Activated CD4-positive, CD25-positive, alpha-beta regulatory T cell treated with anti-CD3 and anti-CD28 coated beads, Interleukin-2, amount 50 U/mL, for 72 hours (primary cell): Measurements from ENCODE around the gene ACRBP.
"Not testable (repeated sequence)": the region's sequence is repeated elsewhere in the genome, so short reads cannot be mapped to it uniquely, and the experiment has no call there.

Source experiments
- DNase-seq: peaks from one replicate; pipeline ENCODE4 v3.0.0; 2021

The ACRBP gene

DNA sequence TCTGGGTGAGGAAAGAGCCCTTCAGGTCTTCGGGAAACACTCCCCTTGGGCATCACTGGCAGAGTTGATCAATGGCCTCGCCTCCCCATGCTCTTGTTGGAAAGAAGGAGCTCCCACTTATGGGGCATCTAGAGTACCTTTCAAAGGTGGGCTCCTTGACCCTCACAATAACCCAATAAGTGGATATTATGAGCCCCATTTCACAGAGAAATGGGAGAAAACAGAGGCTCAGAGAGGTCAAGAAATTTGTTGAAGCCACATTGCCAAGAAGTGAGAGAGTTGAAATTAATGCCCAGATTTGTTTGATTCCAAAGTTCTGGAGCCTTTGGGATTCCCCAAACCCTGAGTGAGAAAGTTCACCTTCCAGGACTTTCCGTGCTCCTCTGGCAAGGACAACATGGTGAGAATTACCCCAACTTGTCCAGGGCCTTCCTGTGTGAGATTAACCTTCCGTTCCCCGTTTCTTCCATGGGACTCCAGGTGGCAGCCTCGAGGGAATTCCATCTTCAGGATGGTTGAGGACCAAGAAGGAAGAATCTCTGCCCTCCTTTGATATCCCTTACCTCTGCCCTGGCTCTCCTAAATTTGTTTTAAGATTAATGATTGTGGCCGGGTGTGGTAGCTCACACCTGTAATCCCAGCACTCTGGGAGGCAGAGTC, 32.6 kb downstream of the ACRBP start:
- no peak for DNase-seq

- DNase-seq = no peak
Observed at GRCh38 chr12:6613776-6614512, 33.3 kb downstream of the ACRBP start.

GRCh38 chr12:6613015-6613775, 34.0 kb downstream of the ACRBP start:
- no peak for DNase-seq

DNA sequence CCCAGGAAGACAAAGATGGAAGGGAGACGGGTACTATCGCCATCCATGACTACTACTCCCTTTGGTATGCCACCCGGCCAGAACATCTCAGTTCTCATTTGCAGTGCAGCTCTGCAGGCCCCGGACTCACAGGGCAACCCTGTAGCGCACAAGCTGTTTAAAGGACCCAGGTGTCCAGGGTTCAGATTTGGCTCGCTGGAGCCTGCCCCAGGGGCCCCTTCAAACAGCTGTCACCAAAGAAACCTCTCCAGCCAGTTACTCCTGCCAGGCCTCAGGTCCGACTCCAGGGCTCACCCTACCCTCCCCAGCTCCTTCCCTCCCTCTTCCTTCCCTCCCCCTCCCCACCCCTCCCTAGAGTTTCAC, 34.6 kb downstream of the ACRBP start:
- DNase-seq = no peak

- no peak for DNase-seq
Observed at GRCh38 chr12:6612247-6612646, 35.0 kb downstream of the ACRBP start.

DNA sequence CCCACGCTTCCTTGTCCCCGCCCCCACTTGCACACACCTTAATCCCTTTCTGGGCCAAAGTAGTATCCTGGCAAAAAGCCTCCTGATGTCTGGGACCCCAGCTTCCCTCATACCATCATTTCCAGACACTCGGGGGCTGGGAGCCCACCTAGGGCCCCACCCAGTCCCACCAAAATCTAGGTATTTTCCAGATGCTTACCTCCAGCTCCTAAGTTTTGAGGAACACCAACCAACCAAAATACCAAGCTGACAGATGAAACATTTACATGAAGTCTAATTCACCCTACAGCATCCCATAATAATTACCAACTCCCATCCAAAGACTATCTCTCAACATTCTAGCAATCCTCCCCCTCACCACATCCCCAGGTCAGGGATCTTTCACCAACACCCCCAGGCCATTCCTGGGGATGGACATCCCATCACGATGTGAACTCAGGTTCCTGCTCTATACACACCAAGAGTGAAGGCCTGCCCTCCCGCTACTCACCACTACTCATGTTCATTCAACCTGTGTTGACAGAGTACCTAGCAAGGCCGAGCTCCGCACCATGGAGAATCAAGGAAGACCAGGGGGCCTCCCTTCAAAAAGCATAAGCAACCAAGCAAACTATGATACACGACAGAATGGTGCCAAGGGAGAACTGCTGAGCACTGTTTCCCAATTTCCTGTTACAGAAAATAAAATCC, 38.5 kb downstream of the ACRBP start:
- no peak for DNase-seq

GRCh38 chr12:6607751-6608591, 39.3 kb downstream of the ACRBP start:
- peak; percentile 51 for DNase-seq

GRCh38 chr12:6606331-6607131, 40.7 kb downstream of the ACRBP start:
- DNase-seq = peak; percentile 62

GRCh38 chr12:6605421-6606330, 41.6 kb downstream of the ACRBP start:
- DNase-seq = no peak

- no peak for DNase-seq
Observed at GRCh38 chr12:6604259-6605029, 42.8 kb downstream of the ACRBP start.

DNA sequence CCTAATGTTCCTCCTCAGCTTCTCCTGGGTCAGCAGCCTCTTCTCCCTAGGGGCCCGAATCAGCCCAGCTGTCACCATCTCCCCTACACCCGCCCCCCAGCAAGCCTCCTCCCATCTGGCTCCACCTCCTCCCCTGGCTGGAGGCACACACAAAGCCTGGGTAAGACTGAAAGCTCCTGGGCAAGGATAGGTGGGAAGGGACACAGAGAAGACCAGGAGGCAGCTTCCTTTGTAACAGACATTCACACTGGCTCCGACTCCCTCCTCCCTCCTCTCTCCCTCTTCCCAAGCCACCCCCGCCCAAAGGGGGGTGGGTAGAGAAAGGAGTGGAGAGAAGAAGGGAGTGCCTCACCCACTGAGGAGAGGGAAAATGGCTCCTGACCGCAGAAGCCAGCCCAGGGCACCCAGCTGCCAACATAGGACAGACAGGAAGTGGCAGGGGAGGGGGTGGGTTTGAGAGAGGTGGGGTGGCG, 44.1 kb downstream of the ACRBP start:
- no peak for DNase-seq

DNA sequence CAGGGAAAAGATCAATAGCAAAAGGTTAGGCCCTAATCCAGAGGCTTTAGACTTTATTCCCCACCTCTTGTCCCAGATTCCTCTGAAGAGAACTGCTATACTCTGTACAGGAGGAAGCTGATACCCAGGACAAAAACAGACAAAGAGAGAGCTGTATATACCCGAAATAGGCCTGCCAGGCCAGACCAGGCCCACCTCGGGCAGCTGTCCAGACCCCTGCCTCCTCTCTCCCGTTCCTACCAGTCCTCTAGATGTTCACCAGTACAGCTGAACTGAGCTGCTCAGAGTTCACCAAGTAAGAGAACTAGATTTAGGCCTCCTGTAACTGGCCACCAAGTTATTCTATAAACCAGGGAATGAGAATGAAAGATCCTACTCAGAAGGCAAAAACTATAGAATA, 44.7 kb downstream of the ACRBP start:
- DNase-seq = no peak

GRCh38 chr12:6595673-6596072, 51.6 kb downstream of the ACRBP start:
- not testable (repeated sequence) for DNase-seq

DNA sequence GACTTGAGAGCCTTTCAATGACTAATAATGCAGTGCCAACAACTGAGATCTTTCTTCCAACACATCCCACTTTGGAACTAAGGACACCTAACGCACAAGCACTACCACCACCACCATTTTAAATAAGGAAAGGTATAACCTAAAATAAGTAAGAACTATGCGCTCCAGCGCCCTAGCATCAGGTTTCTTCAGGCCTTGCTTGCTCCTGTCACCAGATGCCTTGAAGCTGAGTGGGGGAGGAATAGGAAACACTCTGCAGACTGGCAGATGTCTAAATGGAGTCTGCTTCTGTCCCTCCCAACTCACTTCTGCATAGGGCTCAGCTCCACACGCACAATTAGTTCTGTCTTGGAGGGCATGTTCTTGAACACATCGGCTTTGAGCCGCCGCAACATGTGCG, 55.1 kb downstream of the ACRBP start:
- no peak for DNase-seq
